Stimulated activated CD4-positive, alpha-beta T cell treated with anti-CD3 and anti-CD28 coated beads, Interleukin-4, amount 100 ng/mL, for 1 hour (primary cell): ENCODE measurements around the gene GUCA2A.

ENCODE experiments used
- DNase-seq: peaks from one replicate; pipeline ENCODE4 v3.0.0-alpha.2; 2020

Gene GUCA2A

DNA sequence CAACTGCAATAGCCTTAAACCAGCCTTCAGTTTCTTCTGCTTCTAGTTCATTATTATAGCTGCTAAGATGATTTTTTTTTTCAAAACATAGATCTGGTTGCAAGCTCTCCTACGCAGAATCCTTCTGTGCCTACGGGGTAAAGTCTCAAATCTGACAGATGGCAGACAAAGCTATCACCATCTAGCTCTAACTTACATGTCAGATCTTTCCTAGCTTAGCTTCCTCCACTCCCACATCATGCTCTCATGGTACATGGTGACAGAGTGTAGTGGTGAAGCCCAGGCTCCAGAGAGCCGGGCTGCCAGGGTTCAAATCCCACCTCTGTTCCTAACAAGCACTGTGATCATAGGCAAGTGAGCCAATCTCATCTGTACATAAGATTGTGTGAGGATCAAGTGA is 35.6 kb downstream of the GUCA2A start:
- DNase-seq: no peak

DNA sequence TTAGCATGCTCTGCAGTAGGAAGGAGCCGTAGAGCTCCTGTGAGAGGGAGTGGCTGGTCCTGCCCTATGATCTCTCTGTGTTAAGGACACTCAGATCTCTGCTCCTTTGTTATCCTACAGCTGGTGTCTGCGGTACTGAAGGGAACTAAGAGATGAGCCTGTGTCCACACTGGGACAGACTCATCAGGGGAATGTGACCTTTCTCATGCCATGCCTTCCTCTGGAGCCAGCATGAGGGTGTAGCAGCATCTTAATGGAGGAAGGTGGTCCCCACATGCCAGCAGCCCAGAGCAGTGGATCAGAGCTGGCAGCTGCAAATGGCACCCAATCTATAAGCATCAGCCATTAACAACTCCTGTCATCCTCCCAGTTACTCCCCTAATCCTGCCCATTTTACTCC is 36.0 kb downstream of the GUCA2A start:
- DNase-seq: no peak

DNA sequence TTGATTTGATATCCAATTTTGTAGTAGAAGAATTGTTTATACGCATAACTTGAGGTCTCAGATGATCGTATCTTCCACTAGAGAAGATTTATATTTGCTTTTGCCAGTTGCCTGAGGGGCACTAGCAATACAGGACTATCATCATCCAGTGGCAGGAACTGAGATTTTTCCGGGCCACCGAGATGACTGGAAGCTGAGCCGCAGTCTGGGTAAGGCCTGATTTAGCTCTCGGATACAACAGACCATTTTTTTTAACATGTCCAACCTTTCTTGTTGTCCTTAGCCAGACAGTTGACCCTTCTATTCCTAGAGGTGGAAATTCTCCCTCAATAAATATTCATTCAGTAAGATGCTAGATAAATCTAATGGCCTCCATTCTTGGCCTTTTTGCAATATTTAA is 36.8 kb downstream of the GUCA2A start:
- no peak for DNase-seq

DNA sequence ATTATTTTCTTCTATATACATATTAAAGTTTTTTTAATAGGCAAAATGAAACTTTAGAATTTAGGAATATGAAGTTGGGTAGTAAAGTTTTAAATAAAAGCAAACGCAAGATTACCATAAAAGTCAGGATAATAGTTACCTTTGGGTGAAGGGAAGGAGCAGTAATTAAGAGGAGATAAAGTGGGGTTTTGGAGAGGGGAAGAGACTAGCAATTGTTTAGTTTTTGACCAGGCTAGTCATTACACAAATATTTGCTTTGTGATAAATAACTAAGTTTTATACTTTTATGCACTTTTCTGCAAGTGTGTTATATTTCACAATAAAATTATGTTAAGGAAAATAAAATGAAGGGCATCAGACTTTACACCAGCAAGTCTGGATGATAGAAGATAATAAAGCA is 39.0 kb downstream of the GUCA2A start:
- DNase-seq: no peak

- DNase-seq: no peak
Observed at GRCh38 chr1:42122408-42122807, 42.1 kb downstream of the GUCA2A start.

DNA sequence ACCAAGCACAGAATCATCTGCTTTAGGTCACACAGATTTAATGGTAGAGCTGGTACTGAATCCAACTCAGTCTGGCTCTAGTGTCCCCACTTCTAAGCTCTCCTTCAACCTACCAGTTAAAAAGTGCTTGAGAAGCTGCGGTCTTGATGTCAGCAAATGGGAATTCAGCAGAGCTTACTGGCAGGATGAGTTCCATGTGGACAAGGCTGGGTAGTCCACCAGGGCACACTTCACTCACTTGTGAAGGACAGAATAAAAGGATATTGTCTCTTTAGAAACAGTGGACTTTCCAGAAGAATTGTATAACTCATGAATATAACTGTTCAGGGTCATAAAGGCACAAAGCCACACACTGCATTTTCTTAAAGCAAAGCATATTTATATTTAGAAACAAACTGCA is 46.4 kb downstream of the GUCA2A start:
- no peak for DNase-seq

DNA sequence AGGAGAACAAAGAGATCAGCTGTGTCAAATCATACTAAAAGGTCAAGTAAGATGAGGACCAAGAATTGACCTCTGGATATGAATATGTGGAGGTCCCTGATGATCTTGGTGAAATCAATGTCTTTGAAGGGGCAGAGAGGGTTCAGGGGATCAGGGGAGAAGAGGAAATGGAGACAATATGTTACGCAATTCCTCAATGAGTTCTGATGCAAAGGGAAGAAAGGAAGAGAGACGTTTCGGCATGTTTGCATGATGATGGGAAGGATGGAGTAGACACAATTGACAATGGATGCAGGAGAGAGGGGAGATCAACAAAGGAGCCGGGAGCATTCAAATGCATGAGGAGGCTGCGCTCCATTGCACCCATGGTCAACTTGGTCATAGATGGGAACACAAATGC is 47.3 kb downstream of the GUCA2A start:
- no peak for DNase-seq

- DNase-seq: no peak
Observed at GRCh38 chr1:42114229-42114628, 50.3 kb downstream of the GUCA2A start.
